Measurements from ENCODE around the gene CENPM. TPM values are rescaled to one million over a fixed set of nuclear protein-coding genes. Genes with fewer than 3 reads are reported as not detected.

CENPM gene
- total RNA-seq, 1 donor from 2014 or later = 9.8 TPM

GRCh38 chr22:41976070-41976901 is 29.3 kb upstream of the CENPM start:
- no peak for TF ChIP-seq CTCF (IDR thresholded peaks at IDR 0.05; ENCODE audit: insufficient read depth, low read length, poor library complexity, severe bottlenecking)
- peak overlapping the region; percentile 20 for H3K4me3 ChIP-seq (ENCODE audit: low read depth, low read length)
- H3K27me3 ChIP-seq (ENCODE audit: control insufficient read depth, insufficient read depth, low read length) = peaks cover 42% of the 10 kb centered on the region
- H3K36me3 ChIP-seq (ENCODE audit: control insufficient read depth, insufficient read depth, low read length) = no peaks in the 10 kb centered on the region
- no peak for DNase-seq (ENCODE audit: low read depth)

GRCh38 chr22:41975299-41976069 is 28.5 kb upstream of the CENPM start:
- Histone ChIP-seq H3K4me3 (ENCODE audit: low read depth, low read length) (no peak overlapping the region), H3K27me3 (ENCODE audit: control insufficient read depth, insufficient read depth, low read length) (peaks cover 45% of the 10 kb centered on the region), H3K36me3 (ENCODE audit: control insufficient read depth, insufficient read depth, low read length) (no peaks in the 10 kb centered on the region)
- no peak for TF ChIP-seq CTCF (IDR thresholded peaks at IDR 0.05; ENCODE audit: insufficient read depth, low read length, poor library complexity, severe bottlenecking)
- DNase-seq (ENCODE audit: low read depth) = no peak

GRCh38 chr22:41974691-41975290 is 27.8 kb upstream of the CENPM start:
- no peak overlapping the region for H3K4me3 ChIP-seq (ENCODE audit: low read depth, low read length)
- peaks cover 47% of the 10 kb centered on the region for H3K27me3 ChIP-seq (ENCODE audit: control insufficient read depth, insufficient read depth, low read length)
- DNase-seq (ENCODE audit: low read depth) = no peak
- H3K36me3 ChIP-seq (ENCODE audit: control insufficient read depth, insufficient read depth, low read length) = no peaks in the 10 kb centered on the region
- no peak for TF ChIP-seq CTCF (IDR thresholded peaks at IDR 0.05; ENCODE audit: insufficient read depth, low read length, poor library complexity, severe bottlenecking)

- no peak overlapping the region for H3K4me3 ChIP-seq (ENCODE audit: low read depth, low read length)
- H3K36me3 ChIP-seq (ENCODE audit: control insufficient read depth, insufficient read depth, low read length) = no peaks in the 10 kb centered on the region
- H3K27me3 ChIP-seq (ENCODE audit: control insufficient read depth, insufficient read depth, low read length) = peaks cover 31% of the 10 kb centered on the region
- no peak for DNase-seq (ENCODE audit: low read depth)
- TF ChIP-seq CTCF (IDR thresholded peaks at IDR 0.05; ENCODE audit: insufficient read depth, low read length, poor library complexity, severe bottlenecking) = no peak
These were observed 24.5 kb upstream of the CENPM start for GRCh38 chr22:41971431-41971830.

GRCh38 chr22:41970601-41971000 is 23.6 kb upstream of the CENPM start:
- no peak overlapping the region for H3K4me3 ChIP-seq (ENCODE audit: low read depth, low read length)
- peaks cover 23% of the 10 kb centered on the region for H3K27me3 ChIP-seq (ENCODE audit: control insufficient read depth, insufficient read depth, low read length)
- DNase-seq (ENCODE audit: low read depth) = no peak
- no peak for TF ChIP-seq CTCF (IDR thresholded peaks at IDR 0.05; ENCODE audit: insufficient read depth, low read length, poor library complexity, severe bottlenecking)
- H3K36me3 ChIP-seq (ENCODE audit: control insufficient read depth, insufficient read depth, low read length) = no peaks in the 10 kb centered on the region
